ENCODE data around the gene QSOX2. TPM values are rescaled to one million over a fixed set of nuclear protein-coding genes. Genes with fewer than 3 reads are reported as not detected.

Gene QSOX2
- total RNA-seq, 6 experiments from 2014 or later: 20.1 to 24.9 (median 21.9) TPM

GRCh38 chr9:136233868-136234267, 11.7 kb downstream of the QSOX2 start:
- DNase-seq: no peak
- H3K27me3 Mint-ChIP-seq (ENCODE audit: insufficient read depth): no peaks in the 10 kb centered on the region; the same call in 1 of the 2 replicates
- H3K4me3 Mint-ChIP-seq: no peak overlapping the region
- no peaks in the 10 kb centered on the region for H3K9me3 Mint-ChIP-seq
- H3K36me3 Mint-ChIP-seq (ENCODE audit: low read depth): peaks cover 10% of the 10 kb centered on the region; the same call in 1 of the 2 replicates
- H3K4me1 Mint-ChIP-seq (ENCODE audit: low read depth): peaks cover 10% of the 10 kb centered on the region
- no peak for TF ChIP-seq CTCF (IDR thresholded peaks at IDR 0.05)
- no peak overlapping the region for H3K27ac Mint-ChIP-seq

GRCh38 chr9:136233411-136233810, 12.2 kb downstream of the QSOX2 start:
- TF ChIP-seq CTCF (IDR thresholded peaks at IDR 0.05): no peak
- H3K27ac Mint-ChIP-seq: no peak overlapping the region
- no peaks in the 10 kb centered on the region for H3K9me3 Mint-ChIP-seq
- no peak overlapping the region for H3K4me3 Mint-ChIP-seq
- no peaks in the 10 kb centered on the region; the same call in 1 of the 2 replicates for H3K27me3 Mint-ChIP-seq (ENCODE audit: insufficient read depth)
- H3K4me1 Mint-ChIP-seq (ENCODE audit: low read depth): peaks cover 15% of the 10 kb centered on the region
- H3K36me3 Mint-ChIP-seq (ENCODE audit: low read depth): peaks cover 10% of the 10 kb centered on the region; the same call in 1 of the 2 replicates
- DNase-seq: no peak

GRCh38 chr9:136232969-136233368, 12.6 kb downstream of the QSOX2 start:
- Mint-ChIP-seq H3K27me3 (ENCODE audit: insufficient read depth) (no peaks in the 10 kb centered on the region; the same call in 1 of the 2 replicates), H3K4me3 (no peak overlapping the region), H3K4me1 (ENCODE audit: low read depth) (peaks cover 19% of the 10 kb centered on the region), H3K36me3 (ENCODE audit: low read depth) (peaks cover 10% of the 10 kb centered on the region; the same call in 1 of the 2 replicates), H3K9me3 (no peaks in the 10 kb centered on the region), H3K27ac (no peak overlapping the region)
- no peak for DNase-seq
- no peak for TF ChIP-seq CTCF (IDR thresholded peaks at IDR 0.05)

GRCh38 chr9:136231478-136232297, 13.9 kb downstream of the QSOX2 start:
- H3K36me3 Mint-ChIP-seq (ENCODE audit: low read depth): peaks cover 10% of the 10 kb centered on the region; the same call in 1 of the 2 replicates
- H3K4me1 Mint-ChIP-seq (ENCODE audit: low read depth): peaks cover 28% of the 10 kb centered on the region
- no peaks in the 10 kb centered on the region; the same call in 1 of the 2 replicates for H3K27me3 Mint-ChIP-seq (ENCODE audit: insufficient read depth)
- no peak for DNase-seq
- H3K9me3 Mint-ChIP-seq: no peaks in the 10 kb centered on the region
- TF ChIP-seq CTCF (IDR thresholded peaks at IDR 0.05): no peak
- no peak overlapping the region for H3K4me3 Mint-ChIP-seq
- no peak overlapping the region for H3K27ac Mint-ChIP-seq

- Mint-ChIP-seq H3K27me3 (ENCODE audit: insufficient read depth) (no peaks in the 10 kb centered on the region; the same call in 1 of the 2 replicates), H3K9me3 (no peaks in the 10 kb centered on the region), H3K4me3 (no peak overlapping the region), H3K4me1 (ENCODE audit: low read depth) (peaks cover 28% of the 10 kb centered on the region), H3K36me3 (ENCODE audit: low read depth) (peaks cover 10% of the 10 kb centered on the region; the same call in 1 of the 2 replicates), H3K27ac (no peak overlapping the region)
- TF ChIP-seq CTCF (IDR thresholded peaks at IDR 0.05): no peak
- no peak for DNase-seq
These were observed 14.8 kb downstream of the QSOX2 start for GRCh38 chr9:136230773-136231172.

Measured in HFFc6 (cell line).